HG03571 (cell line): ENCODE results near the gene CHRM1.

Source experiments
- ATAC-seq: cut with Tn5 transposase; IDR thresholded peaks from one replicate; pipeline ENCODE4 v1.9.1; 2021; ENCODE audit not compliant: unreplicated experiment

CHRM1 gene

GRCh38 chr11:62905927-62906531 lies 15.1 kb downstream of the CHRM1 start:
- peak; percentile 60 for ATAC-seq

DNA sequence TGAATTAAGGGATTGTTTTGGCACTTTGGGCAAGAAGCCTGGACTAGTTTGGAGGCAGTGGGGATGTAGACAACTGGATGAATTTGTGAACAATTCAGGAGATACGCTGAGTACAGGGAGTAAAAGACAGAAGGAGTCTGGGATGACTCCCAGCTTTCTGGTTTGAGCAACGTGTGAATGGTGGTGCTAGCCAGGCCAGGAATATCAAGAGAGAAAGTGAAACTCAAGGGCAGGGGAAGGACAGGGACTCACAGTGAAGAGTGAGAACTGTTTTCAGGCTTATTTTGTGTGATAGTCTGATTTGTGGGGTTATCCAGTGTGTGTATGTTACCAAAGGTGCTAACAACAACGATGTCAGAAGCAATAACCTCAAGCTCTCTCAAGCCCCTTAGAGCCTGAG lies 15.9 kb downstream of the CHRM1 start:
- ATAC-seq, result no peak

DNA sequence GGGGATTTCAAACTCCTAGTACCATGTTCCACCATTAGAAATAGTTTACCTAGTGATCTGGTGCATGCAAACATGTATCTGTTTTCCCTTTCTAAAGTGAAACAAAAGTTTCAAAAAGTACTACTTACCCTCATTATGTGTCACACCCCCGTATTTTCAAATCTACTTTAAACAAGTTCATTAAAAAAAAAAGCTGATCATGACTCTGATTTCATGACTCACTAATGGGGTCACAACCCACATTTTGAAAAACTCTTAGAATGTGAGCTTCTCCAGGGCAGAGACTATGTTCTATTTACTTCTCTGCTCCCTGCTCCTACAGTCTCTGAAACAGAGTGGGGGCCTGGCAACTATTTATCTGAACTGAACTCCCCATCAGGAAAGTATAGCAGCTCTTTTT lies 18.2 kb downstream of the CHRM1 start:
- no peak for ATAC-seq

- no peak for ATAC-seq
Observed at GRCh38 chr11:62898027-62898426, 23.1 kb downstream of the CHRM1 start.

DNA sequence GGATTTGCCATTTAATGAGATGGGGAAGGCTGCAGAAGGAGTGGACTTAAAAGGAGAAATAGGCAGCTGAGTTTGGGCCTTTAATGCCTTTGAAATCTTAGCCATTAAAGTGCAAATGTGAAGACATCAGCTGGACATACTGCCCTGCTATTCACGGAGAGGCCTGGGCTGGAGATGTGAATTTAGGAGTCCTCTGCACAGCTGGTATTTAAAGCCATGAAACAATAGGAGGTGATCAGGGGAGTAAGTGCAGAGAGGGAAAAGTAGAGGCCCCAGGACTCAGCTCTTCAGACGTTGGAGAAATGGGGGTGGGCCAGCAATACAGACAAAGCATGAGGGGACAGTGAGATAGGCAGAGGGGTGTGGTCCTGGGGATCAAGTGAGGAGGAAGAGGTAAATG lies 23.9 kb downstream of the CHRM1 start:
- no peak for ATAC-seq

- no peak for ATAC-seq
Observed at GRCh38 chr11:62896049-62896448, 25.1 kb downstream of the CHRM1 start.

DNA sequence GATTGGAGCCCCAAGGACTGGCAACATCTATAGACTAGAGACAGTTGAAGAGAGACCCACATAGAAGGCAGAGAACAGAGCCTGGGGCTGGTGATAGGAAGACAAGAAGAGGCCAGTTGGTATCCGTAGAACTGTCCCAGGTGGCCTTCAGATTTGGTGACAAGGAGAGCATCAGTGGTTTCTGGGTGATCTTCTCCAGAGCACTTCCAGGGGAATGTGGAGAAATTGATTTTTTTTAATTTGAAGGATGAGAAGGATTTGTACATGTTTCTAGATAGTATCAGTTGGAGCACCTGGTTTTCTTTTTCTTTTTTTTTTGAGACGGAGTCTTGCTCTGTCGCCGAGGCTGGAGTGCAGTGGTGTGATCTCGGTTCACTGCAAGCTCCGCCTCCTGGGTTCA lies 25.7 kb downstream of the CHRM1 start:
- ATAC-seq, result no peak

GRCh38 chr11:62892077-62892922 lies 28.9 kb downstream of the CHRM1 start:
- ATAC-seq, result no peak

GRCh38 chr11:62889484-62890437 lies 31.4 kb downstream of the CHRM1 start:
- ATAC-seq, result no peak

- ATAC-seq, result no peak
Observed at GRCh38 chr11:62889126-62889483, 32.1 kb downstream of the CHRM1 start.

DNA sequence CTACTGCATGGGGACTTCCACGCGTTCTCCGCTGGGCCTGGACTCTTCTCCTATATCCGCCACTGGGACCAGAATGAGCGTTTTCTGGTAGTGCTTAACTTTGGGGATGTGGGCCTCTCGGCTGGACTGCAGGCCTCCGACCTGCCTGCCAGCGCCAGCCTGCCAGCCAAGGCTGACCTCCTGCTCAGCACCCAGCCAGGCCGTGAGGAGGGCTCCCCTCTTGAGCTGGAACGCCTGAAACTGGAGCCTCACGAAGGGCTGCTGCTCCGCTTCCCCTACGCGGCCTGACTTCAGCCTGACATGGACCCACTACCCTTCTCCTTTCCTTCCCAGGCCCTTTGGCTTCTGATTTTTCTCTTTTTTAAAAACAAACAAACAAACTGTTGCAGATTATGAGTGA lies 32.8 kb downstream of the CHRM1 start:
- ATAC-seq, result no peak

- ATAC-seq, result no peak
Observed at GRCh38 chr11:62885137-62885750, 35.9 kb downstream of the CHRM1 start.

GRCh38 chr11:62883673-62884072 lies 37.5 kb downstream of the CHRM1 start:
- ATAC-seq, result no peak

DNA sequence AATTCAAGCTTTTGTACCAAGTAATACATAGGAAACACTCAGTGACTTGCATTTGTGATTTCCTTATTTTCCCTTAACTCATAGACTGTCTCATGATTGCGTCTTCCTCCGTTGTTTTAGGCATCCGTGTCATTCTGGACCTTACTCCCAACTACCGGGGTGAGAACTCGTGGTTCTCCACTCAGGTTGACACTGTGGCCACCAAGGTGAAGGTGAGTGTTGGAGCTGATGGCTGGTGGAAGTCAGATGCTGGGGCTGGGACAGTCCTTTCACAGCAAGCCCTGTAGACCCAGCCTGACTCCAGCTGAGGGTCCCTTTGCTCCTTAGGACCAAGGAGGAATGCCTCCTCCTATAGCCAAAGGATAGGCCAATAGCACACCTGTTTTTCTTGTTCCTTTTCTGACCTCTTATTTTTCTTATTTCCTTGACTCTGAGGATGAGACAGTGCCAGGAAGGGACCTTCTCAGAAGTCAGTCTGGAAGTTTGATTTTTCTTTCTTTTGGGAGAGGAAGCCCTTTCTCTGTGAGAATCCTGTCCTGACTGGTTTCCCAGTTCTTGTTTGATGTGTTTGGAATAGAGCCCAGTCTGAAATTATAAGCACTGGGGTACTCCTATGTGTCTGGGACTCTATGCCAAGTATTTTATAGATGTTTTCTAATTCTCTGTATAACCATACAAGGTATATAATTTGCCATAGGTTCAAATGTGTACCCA lies 38.2 kb downstream of the CHRM1 start:
- no peak for ATAC-seq

- no peak for ATAC-seq
Observed at GRCh38 chr11:62882431-62882749, 38.8 kb downstream of the CHRM1 start.

DNA sequence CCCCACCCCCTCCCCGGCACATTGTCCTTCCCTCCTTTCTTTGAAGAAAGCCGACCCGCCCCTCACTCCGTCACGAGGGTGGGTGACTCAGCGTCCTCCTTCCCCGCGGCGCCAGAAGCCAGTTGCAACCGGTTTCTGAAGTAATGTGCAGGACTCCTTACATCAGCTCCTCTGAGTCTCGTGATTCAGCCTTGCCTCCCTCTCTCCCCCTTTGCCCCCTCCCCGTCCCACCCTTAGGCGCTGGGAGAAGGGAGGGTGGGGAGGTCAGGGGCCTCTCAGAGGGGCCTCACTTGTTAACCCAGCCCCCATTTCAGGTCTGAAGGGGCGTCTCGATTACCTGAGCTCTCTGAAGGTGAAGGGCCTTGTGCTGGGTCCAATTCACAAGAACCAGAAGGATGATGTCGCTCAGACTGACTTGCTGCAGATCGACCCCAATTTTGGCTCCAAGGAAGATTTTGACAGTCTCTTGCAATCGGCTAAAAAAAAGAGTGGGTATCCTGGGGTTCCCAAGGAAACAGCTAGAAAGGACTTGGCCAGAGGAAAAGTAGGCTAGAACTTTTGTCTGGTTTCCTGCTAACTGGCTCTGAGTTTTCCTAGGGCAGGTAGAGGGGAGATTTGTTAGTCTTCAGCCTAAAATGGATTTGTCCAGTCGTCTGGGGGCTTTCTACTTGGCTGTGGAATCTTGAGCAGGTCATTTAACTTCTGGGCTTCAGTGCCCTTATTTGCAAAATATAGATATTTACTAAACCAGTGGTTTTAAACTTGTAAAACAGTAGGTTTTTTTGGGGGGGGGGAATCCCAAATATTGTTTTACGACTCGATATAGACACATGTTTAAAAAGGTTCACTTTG lies 39.4 kb downstream of the CHRM1 start:
- ATAC-seq, result peak; percentile 39

GRCh38 chr11:62880803-62881578 lies 40.2 kb downstream of the CHRM1 start, which contains the start of gene SLC3A2:
Gene SLC3A2, plus strand, starts transcription at chr11:62880896. Its CDS starts 128 bp downstream, at chr11:62881024.
- ATAC-seq, result peak; percentile 61

- ATAC-seq, result peak; percentile 8
Observed at GRCh38 chr11:62880231-62880802, 40.8 kb downstream of the CHRM1 start.
